NCI-H524 (cell line): ENCODE measurements around the gene SESN3.
"Not testable (repeated sequence)": the region's sequence is repeated elsewhere in the genome, so short reads cannot be mapped to it uniquely, and the experiment has no call there.

Experiments used
- DNase-seq, 2 experiments: peaks; one replicate each; lab custom pipeline; 2025; lab: John Stamatoyannopoulos, UW

Gene SESN3

GRCh38 chr11:95219599-95219998 lies 11.4 kb downstream of the SESN3 start:
- no peak for DNase-seq

- no peak for DNase-seq
These were observed 12.9 kb downstream of the SESN3 start for GRCh38 chr11:95218149-95218548.

GRCh38 chr11:95212609-95213008 lies 18.4 kb downstream of the SESN3 start:
- DNase-seq, result no peak

GRCh38 chr11:95209535-95209934 lies 21.5 kb downstream of the SESN3 start:
- DNase-seq, result not testable (repeated sequence)

- DNase-seq, result no peak
These were observed 30.1 kb downstream of the SESN3 start for GRCh38 chr11:95200781-95201457.

- DNase-seq, result no peak
These were observed 35.2 kb downstream of the SESN3 start for GRCh38 chr11:95195831-95196230.

- no peak for DNase-seq
These were observed 37.5 kb downstream of the SESN3 start for GRCh38 chr11:95193541-95193940.

- no peak for DNase-seq
These were observed 38.3 kb downstream of the SESN3 start for GRCh38 chr11:95192717-95193116.

- DNase-seq, result no peak
These were observed 43.3 kb downstream of the SESN3 start for GRCh38 chr11:95187723-95188122.

GRCh38 chr11:95182397-95182796 lies 48.6 kb downstream of the SESN3 start:
- DNase-seq, result no peak

GRCh38 chr11:95175818-95176380 lies 55.1 kb downstream of the SESN3 start:
- peak in 1 of 2 experiments; percentile 19 for DNase-seq

GRCh38 chr11:95170294-95170693 lies 60.7 kb downstream of the SESN3 start:
- no peak for DNase-seq

GRCh38 chr11:95166781-95167180 lies 64.2 kb downstream of the SESN3 start:
- no peak for DNase-seq

- DNase-seq, result no peak
These were observed 65.4 kb downstream of the SESN3 start for GRCh38 chr11:95165638-95166037.

- no peak for DNase-seq
These were observed 67.9 kb downstream of the SESN3 start for GRCh38 chr11:95163106-95163505.

GRCh38 chr11:95161248-95161647 lies 69.8 kb downstream of the SESN3 start:
- no peak for DNase-seq

GRCh38 chr11:95157824-95158223 lies 73.2 kb downstream of the SESN3 start:
- no peak for DNase-seq

GRCh38 chr11:95156916-95157541 lies 74.0 kb downstream of the SESN3 start:
- no peak for DNase-seq

- DNase-seq, result no peak
These were observed 74.8 kb downstream of the SESN3 start for GRCh38 chr11:95156133-95156721.

GRCh38 chr11:95155385-95155784 lies 75.6 kb downstream of the SESN3 start:
- DNase-seq, result no peak

- peak; percentile 36 to 80 for DNase-seq
These were observed 76.5 kb downstream of the SESN3 start for GRCh38 chr11:95154514-95154913.

GRCh38 chr11:95153857-95154246 lies 77.2 kb downstream of the SESN3 start:
- no peak for DNase-seq
